Endometrium (tissue), 2 donors: ENCODE data around the gene ACVR1.
"Not testable (repeated sequence)": the region's sequence is repeated elsewhere in the genome, so short reads cannot be mapped to it uniquely, and the experiment has no call there.

ENCODE experiments used
- FAIRE-seq: peaks from 2 replicates; lab custom pipeline; 2012; peaks lifted over from hg19 to GRCh38; lab: Jason Lieb, UNC
- donor health status: control.
- donor health status: control.

Gene ACVR1

GRCh38 chr2:157756447-157756846 lies 119.7 kb downstream of the ACVR1 start:
- FAIRE-seq, result not testable (repeated sequence)

GRCh38 chr2:157751462-157752058 lies 124.6 kb downstream of the ACVR1 start:
- no peak for FAIRE-seq

- FAIRE-seq, result no peak
Observed at GRCh38 chr2:157749684-157750083, 126.4 kb downstream of the ACVR1 start.

DNA sequence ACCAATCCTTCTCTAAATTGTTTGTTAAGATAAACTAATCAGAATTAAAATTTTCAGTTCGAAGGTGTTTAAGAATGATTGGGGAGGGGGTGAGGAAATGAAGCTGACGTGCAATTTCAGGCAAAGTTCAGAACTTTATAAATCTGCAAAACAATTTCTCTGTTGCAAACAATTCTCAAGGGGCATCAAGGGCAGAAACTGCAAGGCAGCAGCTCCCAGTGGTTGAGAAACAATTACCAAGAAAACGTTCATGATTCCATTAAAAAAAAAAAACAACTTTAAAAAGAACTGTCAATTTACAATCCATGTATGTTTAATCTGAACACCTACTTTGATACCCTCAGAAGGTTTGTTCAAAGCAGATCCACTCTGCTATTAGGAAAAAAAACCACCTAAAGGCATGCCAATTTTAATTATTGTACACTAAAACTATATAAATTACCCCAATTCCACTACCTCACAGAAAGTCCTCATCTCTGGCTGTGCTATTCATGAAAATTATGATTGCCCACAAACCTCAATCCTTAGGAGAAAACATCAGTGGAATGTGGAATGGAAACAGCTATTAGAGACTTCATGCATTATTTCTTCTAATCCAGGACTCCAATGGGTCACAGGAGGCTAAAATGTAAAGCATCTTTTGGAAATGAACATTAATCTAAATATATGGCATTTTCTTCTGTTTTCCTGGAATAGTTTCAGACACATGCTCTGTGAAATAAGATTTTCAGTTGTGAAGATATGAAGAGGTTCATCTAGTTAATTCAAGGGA lies 127.6 kb downstream of the ACVR1 start:
- FAIRE-seq, result no peak

GRCh38 chr2:157747695-157748370 lies 128.3 kb downstream of the ACVR1 start:
- FAIRE-seq, result no peak

GRCh38 chr2:157747280-157747679 lies 128.8 kb downstream of the ACVR1 start:
- FAIRE-seq, result peak; percentile 33

DNA sequence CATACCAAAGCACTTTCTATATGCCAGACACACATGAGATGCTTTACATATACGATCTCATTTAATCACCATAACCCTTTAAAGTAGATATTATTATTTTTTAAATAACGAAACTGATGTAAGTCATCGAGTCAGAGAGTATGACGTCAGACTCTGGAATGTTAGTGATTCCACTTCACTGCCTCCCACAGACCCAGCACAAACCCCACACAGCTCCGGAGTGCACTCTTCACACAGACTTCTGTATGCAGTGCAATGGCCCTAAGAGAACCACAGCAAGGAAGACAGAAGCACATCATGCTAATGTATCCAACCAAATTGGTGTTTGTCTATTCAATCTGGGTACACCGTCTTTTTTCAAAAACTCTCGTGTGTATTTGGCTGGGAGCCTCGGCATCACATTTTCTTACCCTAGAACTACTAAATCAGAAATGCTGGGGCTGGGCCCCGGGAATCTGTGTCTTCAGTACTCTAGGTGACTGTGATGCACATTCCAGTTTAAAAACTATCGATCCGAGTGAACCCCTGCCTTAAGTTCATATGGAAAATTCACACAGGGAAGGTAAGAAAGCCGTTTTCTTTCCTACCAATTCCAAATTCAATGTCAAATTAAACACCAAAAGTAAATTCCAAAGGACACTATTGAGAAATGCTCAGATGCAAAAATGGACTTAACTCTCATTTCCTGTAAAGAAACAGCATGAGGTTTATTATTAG lies 129.7 kb downstream of the ACVR1 start:
- FAIRE-seq, result no peak

GRCh38 chr2:157744571-157745076 lies 131.5 kb downstream of the ACVR1 start:
- no peak for FAIRE-seq

GRCh38 chr2:157743051-157743450 lies 133.1 kb downstream of the ACVR1 start:
- no peak for FAIRE-seq

DNA sequence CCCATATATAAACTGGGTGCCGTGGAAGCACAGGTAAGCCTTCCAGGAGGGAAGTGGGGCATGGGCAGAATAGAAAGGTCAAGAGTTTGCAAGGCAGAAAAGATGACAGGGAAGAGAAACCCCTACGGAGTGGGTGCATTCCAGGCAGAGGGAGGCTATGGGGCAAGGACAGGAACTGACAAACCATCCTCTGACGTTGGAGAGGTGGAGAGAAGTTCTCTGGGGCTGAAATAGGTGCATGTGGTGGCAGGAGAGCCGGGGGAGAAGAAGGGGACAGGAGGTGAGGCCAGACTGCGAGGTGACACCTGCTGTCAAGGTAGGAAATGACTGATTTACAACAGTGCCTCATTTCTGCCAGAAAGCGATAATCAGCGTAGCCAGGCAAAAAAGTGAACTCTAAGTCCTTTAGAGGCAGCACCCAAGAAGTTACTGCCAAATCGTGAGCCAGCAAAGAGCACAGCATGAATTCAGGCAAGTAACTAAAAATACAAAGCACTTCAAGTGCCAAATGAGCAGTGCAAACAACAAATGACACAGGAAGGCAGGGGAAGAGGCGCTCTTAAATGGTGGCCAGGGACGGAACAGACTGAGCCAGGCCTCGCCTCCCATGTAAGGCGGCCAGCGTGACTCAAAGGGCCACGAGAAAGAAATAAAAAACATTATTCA lies 134.2 kb downstream of the ACVR1 start:
- FAIRE-seq, result no peak

GRCh38 chr2:157737656-157738055 lies 138.5 kb downstream of the ACVR1 start:
- no peak for FAIRE-seq

GRCh38 chr2:157735532-157735931 lies 140.6 kb downstream of the ACVR1 start:
- no peak for FAIRE-seq

DNA sequence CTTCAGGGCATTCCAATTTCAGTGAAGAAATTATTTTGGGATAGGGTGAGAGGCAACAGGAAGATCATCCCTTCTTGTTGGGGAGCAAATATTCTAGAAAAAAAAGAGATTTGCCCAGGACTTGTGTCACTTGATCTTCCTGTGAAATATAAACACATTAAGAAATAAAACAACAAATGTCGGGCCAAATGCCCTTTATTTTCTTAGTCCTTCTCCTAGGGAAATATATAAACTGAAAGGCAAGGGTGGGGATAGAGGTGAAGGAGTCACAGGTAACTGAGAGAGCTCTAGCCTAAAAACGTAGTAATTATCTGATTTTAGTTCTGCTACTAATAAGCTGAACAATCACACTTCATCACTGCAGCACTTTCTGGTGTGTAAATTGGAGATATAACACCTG lies 142.9 kb downstream of the ACVR1 start:
- FAIRE-seq, result no peak

GRCh38 chr2:157732596-157732995 lies 143.5 kb downstream of the ACVR1 start:
- no peak for FAIRE-seq

GRCh38 chr2:157727693-157728092 lies 148.4 kb downstream of the ACVR1 start:
- no peak for FAIRE-seq

DNA sequence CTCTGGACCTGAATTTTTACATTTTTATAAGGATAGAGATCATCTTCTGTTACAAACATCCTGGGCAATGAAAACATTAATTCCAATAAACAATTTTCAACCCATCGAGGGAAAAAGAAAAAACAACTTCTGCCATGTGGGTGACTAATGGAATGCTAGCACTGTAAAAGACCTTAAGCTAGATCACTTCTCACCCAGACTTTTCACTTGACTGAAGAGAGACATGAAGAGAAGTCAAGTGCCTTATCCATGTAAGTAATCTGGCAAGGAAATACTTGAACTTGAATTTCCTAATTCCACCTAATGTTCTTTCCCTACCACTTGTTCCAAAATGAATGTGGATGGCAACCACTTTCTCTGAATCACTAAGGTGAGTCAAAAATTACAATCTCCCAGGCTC lies 149.2 kb downstream of the ACVR1 start:
- no peak for FAIRE-seq

- no peak for FAIRE-seq
Observed at GRCh38 chr2:157725846-157726245, 150.3 kb downstream of the ACVR1 start.

DNA sequence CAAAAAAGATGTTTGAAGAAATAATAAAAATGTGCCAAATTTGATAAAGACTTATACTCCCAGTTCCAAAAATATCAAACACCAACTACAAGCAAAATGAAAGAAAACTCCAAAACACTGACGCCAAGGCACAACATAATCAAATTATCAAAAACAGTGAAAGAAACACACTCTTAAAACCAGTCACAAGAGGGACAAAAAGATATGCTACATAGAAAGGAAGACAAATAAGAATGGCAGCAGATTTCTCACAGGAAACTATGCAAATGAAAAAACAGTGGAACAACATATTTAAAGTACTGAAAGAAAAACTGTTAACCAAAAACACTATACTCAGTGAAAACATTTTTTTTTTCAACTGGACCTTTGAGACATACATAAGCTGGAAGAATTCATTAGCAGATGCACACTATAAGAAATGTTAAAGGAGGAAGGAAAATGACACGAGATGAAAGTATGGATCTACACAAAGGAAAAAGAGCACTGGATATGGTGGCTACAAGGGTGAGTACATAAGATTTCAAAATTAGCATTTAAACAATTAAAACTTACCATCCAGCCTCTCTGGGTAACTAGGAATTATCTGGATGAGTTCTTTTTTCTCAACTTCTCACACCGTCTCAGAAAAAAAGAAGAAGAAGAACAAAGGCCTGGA lies 153.4 kb downstream of the ACVR1 start:
- FAIRE-seq, result no peak

DNA sequence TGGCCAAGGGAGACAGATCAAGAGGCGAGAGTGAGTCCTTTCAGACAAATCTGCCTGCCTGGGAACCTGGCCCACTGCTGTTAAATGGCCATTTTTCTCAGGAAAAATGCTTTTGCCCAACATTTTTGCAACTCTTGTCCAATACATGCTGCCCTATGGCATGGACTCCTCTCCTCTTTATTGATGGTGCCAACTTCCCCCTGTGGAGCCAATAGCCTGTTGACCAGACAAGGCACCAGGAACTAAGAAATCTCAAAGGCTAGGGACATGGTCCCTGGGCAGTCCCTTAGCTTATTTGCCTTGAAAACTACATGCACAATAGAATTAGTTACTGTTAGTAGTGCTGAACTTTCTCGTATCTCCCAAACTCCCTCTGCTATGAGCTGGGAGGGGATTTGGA lies 155.6 kb downstream of the ACVR1 start:
- no peak for FAIRE-seq

DNA sequence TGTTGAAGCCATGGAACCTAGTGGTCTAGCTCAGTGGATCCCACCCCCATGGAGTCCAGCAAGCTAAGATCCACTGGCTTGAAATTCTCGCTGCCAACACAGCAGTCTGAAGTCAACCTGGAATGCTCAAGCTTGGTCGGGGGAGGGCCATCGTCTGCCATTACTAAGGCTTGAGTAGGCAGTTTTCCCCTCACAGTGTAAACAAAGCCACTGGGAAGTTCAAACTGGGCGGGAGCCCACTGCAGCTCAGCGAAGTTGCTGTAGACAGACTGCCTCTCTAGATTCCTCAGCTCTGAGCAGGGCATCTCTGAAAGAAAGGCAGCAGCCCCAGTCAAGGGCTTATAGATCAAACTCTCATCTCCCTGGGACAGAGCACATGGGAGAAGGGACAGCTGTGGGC lies 171.5 kb downstream of the ACVR1 start:
- not testable (repeated sequence) for FAIRE-seq

DNA sequence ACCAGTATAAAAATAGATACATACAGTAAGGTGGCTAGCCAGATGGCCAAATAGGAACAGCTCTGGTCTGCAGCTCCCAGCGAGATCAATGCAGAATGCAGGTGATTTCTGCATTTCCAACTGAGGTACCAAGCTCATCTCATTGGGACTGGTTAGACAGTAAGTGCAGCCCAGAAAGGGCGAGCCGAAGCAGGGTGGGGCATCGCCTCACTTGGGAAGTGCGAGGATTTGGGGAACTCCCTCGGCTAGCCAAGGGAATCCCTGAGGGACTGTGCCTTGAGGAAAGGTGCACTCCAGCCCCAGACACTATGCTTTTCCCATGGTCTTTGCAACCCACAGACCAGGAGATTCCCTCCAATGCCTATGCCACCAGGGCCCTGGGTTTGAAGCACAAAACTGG lies 172.0 kb downstream of the ACVR1 start:
- not testable (repeated sequence) for FAIRE-seq
